NCI-H748 treated with DMSO at 0.1 percent for 48 hours (cell line): ENCODE measurements around the gene HAPSTR1.
A peak's percentile ranks its signal among the peaks of the same experiment; 100 is the strongest.

ENCODE experiments used
- DNase-seq: peaks from one replicate; lab custom pipeline; 2025; lab: John Stamatoyannopoulos, UW

HAPSTR1 gene

DNA sequence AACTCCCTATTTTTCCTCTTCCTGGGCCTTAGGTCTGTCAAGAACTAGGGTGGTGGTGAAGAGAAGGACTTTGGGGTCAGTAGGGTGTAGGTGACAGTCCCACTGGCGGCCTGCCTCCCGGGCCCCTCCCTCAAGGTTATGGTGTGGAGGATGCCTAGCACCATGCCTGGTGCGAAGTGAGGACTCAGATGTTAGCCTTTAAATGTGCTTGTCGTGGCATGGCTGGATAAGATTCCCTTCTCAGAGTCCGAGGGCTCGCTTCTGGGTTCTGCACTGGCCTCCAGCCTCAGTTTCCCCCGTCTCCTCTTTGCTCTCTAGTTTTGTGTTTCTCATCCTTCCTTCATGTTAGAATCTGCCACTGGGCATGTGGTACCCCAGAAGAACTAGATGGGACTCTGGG lies 32.0 kb downstream of the HAPSTR1 start:
- DNase-seq: no peak

DNA sequence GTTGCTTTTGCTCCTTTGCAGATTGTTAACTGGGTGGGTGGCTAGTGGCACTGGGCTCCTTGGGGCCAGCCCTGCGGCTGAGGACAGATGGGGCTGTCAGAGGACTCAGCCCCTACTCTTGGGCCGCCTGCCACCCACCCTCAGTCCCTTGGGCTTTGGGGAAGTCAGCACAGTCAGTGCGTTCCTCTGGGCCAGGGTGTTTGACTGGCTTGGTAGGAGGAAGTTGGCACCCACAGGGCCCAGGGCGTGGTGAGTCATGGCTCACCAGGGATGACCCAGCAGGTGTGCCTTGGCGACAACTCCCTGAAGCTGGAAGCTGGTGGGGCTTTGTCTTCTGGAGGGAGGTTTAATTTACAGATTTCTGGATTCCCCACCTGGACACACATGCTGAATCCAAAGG lies 32.4 kb downstream of the HAPSTR1 start:
- no peak for DNase-seq

DNA sequence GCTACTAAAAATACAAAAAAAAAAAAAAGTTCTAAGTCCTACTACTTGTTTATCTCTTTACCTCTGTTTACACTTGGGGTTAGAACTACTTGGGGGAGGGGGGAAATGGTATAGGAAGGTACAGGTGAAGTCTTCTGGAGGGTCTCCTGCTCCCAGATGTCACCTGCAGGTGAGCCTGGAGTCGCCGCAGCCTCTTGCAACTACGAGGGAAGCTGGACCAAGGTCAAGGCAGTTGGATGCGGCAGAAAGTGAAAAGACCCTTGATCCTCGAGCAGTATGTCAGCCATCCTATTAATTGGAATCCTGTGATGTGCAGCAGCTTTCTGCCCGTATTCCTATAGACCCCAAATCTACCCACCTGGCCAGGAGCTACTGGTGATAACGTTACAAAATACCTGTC lies 33.0 kb downstream of the HAPSTR1 start:
- DNase-seq: no peak

DNA sequence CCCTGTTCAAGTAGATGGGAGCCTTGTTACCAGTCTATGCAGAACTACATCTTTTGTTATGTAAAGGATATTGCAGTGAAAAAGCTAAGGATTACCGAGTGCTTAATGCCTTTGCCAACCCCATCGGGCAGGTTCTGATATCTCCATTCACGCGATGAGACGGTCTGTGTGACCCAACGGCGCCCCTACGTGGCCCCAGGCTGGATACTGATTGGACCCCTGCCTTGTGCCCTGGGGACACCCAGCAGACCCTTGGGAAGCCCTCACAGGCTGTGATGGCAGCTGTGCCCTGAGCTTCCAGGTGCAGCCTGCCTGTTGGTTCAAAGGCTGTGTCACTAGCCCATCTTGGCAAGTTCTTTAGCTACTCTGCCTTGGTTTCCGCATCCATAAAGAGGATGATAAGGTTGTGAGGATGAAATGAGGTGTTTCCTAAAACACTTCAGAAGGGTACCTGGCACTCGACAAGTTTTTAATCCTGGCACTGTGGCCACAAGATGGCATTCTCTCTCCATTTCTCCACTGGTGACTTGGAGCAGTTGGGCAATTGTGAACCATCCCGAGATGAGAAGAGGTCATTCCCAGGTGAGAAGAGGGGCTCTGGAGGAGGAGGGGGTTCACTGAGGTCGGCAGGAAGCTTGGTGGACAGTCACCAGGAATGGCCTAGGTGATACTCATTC lies 33.6 kb downstream of the HAPSTR1 start:
- DNase-seq: no peak

DNA sequence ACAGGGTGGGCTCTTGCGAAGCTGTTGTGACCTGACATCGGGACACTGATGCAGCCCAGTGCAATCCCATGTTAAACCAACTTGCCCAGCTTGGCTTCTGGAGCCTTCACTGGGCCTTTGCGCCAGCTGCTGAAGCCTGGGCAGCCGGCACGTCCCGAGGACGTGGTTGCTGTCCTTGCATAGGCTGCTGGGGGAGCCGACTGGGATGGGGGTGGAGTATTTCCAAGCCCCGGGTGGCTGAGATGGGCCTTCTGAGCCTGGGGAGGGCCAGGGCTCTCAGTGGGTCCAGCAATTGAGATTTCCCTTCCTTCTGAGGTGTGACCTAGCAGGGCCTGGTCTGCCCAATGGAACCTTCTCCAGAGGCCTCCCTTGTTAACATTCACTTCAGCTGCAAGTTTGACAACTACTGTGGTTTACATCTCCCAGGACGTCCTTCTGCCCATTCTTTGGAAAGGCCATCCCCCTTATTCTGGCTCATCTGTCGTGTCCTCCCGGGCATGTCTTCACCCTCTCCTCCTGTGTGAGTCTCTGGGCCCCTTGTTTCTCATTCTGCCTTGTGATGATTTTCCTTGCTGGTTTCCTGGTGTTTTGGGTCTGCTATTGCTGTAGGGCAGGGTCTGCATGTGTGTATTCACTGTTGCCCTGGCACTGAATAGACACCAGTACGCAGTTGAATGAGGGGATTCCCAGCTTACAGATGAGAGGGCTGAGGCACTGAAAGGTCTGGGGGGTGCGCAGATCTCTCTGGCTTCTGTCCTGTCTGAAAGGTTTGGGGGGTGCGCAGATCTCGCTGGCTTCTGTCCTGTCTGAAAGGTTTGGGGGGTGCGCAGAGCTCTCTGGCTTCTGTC lies 34.4 kb downstream of the HAPSTR1 start:
- DNase-seq: no peak

DNA sequence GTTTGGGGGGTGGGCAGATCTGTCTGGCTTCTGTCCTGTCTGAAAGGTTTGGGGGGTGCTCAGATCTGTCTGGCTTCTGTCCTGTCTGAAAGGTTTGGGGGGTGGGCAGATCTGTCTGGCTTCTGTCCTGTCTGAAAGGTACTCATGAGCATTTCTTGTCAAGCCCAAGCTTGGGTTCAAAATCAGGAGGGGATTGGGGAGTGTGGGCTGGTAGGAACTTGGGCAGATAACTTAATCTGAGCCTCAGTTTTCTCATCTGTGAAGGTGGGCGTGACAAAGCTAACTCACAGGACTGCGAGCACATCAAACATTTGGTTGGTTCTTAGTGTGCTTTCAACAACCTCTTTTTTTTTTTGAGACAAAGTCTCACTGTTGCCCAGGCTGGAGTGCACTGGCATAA lies 35.2 kb downstream of the HAPSTR1 start:
- DNase-seq: no peak

DNA sequence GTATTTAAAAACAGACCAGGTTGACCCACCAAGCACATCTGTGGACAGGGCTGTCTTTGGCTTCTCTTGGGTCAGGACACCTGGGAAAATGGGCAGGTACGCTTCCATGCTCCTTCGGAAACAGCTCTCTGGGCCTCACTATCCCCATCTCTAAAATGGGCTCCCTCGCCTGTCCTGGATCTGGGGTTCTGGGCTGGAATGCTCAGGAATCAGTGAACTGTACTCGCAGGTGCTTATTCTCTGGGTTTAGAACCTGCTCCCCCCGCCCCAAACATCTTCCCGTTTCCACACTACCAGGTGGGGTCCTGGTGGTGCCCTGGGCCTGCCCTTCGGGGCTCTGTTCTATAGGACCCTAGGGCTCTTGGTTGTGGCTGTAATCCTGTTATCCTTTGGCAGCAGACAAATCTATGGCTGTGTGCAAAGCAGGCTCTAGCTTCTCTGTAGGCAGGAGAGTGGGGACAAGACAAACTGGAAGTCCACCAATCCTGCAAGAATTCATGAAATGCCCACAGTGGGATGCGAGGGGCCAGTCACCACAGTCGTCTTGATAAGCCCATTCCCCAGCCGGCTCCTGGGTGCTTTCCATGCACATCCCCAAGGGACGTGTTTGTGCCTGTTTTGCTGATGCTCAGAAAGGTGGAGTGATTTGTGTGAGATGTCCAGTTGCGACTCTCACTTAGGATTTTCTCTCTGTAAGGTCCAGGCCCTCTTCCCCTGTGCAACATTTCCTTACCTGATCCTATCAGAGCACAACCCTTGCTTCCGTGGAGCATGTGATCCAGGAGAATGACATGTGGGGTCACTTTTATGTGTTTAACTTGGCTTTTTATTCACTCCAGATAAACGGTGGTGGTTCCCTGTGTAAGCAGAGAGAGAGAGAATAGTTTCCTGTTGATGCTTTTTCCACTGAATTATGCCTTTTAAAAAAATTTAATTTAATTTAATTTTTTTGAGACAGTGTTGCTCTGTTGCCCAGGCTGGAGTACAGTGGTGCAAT lies 37.2 kb downstream of the HAPSTR1 start:
- no peak for DNase-seq

DNA sequence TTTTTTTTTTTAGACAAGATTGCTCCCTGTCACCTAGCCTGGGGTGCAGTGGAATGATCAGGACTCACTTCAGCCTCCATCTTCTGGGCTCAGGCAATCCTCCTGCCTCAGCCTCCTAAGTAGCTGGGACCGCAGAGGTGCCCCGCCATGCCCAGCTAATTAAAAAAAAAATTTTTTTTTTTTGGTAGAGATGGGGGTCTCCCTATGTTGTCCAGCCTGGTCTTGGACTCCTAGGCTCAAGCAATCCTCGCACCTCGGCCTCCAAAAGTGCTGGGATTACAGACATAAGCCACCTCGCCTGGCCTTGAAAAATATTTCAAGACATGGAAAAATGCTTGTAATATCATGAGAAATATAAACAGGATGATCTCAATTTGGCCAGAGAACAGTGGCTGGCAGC lies 42.9 kb downstream of the HAPSTR1 start:
- DNase-seq: no peak

DNA sequence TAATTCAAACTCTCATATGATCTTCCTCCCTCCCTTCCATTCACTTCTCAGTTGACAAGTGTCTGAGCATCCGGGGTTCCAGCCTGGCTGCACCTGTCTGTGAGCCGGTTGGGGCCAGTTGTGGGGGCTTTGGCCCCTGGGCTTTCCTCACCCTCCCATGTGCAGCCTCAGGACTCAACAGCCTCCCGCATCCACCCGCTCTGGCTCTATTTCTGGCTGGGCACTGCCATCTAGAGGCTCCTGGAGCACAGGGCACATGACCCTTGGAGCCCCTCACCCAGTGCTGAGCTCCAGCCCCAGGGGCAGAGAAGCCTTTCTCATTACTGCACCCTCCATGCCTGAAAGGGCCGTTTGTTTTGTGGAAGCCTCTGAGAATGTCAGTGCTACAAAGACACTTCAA lies 43.3 kb downstream of the HAPSTR1 start:
- peak; percentile 2 for DNase-seq

DNA sequence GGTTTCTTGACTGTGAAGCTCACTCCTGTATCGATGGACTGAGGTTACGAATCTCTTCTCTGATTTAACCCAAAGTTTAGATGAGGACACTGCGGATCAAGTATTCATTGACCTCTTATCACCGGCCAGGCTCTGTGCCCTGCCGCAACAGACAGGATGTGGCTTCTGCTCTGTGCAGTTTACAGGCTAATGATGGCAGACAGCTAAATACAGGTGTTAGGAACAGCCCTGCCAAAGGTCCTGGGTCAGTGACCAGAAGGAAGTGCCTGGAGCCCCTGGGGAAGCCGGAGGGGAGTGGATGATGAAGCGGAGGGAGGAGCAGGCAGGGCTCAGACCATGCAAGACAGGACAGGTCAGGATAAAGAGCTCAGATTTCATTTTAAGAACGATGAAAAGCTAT lies 44.4 kb downstream of the HAPSTR1 start:
- no peak for DNase-seq

DNA sequence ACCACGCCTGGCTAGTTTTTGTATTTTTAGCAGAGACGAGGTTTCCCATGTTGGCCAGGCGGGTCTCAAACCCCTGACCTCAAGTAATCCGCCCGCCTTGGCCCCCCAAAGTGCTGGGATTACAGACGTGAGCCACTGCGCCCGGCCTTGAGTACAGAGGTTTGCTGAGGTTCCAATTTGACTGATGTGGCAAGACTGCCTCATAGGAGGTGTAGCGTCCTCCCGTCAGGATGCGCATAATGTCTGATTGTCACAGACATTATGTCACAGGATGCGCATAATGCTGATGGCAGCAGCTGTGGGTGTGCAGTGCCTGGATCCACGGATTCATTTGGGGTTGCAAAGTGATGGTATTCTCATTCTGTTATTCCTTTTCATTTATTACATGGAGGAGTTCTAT lies 45.2 kb downstream of the HAPSTR1 start:
- DNase-seq: no peak

DNA sequence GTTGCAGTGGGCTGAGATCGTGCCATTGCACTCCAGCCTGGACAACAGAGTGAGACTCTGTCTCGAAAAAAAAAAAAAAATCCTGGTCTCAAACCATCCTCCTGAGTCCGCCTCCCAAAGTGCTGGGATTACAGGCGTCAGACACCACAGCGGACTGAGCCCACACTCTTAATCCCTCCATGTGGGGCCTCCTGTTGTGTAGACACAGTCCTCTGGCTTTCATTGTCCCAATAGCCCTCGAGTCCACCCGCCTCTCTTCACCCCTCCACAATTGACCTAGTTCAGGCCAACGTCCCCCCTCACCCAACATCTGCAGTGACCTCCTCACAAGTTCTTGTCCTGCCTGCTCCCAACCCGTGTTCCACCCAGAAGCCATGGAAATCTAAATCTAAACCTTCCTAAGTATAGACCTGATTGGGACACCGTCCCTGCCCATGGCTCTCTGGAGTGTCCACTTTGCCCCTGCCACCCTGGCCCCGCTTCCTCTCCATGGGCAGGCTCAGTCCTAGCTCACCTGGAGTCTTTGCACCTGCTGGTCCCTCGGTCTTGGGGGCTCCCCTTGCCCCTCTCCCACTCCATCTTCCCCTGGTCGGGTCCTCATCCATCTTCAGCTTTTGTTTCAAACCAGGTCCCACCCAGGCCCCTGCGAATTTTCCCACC lies 46.7 kb downstream of the HAPSTR1 start:
- DNase-seq: no peak

DNA sequence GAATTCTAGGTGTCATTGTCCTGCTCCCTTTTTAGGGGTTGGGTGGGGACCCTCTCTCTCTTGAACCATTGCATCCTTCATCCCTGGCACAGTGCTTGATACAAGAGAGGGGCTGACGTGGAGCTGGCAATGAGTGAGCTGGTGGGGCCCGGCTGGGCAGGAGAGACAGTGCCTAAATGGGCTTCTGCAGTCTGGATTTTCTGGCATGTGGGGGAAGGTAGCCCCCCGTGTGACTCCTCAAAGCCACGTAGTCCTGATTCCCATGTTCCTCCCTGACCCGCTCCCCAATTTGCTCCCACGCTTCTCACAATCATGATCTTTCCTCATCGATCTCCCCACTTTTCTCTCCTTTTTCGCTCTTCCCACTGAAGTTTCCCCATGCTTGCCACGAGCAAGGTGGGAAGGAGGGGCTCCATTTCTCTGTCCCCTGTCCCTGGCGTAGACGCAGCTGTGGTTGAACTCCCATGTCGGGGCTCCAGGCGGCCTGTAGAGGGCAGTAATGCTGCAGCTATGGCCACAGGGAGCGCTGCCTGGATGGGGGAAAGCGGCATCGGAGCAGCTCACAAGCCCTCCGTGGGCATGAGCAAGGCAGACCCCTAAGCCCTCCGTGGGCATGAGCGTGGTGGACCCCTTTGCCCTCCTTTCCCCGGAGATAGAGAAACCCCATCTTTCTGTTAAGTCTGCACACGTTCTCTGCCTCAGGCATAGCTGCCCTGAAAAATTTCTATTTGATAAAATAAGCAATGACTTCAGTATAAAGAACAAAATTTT lies 47.5 kb downstream of the HAPSTR1 start:
- DNase-seq: peak; percentile 23

DNA sequence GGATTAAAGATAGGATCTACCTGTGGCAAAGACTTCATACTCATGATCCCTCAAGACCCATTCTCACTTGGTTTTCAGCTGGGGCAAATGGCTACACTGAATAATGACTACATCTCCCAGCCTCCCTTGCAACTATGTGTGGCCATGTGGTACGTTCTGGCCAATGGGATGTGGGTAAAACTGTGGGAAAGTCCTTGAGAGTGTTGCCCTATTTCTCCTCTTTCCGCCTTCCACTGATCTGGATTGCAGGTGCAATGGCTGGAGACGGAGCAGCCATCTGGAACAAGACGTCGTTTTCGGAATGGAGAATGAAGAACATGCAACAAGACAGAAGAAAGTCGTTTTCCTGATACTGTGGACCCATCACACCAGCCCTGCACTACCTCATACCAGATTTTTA lies 48.5 kb downstream of the HAPSTR1 start:
- DNase-seq: no peak
